HG03558 (cell line): ENCODE results near the gene ZNF236.
A peak's percentile ranks its signal among the peaks of the same experiment; 100 is the strongest.
"Not testable (repeated sequence)": the region's sequence is repeated elsewhere in the genome, so short reads cannot be mapped to it uniquely, and the experiment has no call there.

Experiments used
- ATAC-seq: cut with Tn5 transposase; IDR thresholded peaks from one replicate; pipeline ENCODE4 v1.9.1; 2021; ENCODE audit warnings: moderate number of reproducible peaks; ENCODE audit not compliant: unreplicated experiment; ENCODE audit errors: extremely low read depth

The ZNF236 gene

DNA sequence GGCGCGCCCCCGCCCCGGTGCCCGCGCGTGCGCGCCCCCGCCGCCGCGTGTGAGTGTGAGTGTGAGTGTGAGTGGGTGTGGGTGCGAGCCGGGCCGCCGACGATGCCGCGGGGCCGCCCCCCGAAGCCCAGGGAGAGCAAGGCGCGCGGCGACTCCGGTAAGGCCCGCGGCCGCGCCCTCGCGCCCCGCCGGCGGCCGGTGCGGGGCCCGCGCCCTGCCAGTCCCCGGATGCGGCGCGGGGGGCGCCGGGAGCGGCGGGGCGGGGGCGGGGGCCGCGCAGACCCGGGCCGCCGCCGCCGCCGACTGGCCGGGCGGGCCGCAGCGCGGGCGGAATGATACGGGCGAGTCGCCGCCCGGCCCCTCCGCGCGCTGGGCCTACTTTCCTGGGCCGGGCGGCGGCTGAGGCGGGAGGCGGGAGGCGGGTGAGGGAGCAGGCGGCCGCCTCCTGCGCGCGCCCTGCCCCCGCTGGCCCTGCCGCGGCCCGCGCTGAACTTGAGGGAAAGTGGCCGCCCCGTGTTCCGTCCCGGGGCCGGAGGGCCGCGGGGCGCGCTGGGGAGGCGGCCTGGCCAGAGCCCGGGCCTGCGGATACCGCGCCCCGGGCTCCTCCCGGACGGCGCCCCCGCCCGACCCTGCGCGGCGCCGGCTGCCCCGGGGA, at the start of gene ZNF236:
ZNF236 (plus strand) TSS at position 52 of the 655 bp plus-strand sequence; CDS start at position 103, 51 bp downstream.
- ATAC-seq = peak; percentile 32

DNA sequence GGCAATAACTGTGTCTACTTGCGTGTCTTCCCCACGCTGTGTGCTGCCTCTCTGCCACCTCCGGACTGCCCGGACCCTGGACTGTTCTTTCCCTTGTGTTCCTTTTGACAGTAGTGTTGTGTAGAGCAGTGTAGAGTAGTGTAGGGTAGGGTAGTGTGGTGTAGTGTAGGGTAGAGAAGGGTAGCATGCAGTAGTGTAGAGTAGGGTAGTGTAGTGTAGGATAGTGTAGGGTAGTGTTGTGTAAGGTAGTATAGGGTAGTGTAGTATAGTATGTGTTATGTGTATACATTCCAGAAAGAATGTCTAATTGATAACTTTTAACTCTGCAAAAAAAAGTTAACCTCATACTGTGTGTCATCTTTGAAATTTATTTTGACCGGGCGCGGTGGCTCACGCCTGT, 49.7 kb upstream of the ZNF236 start:
- no peak for ATAC-seq

DNA sequence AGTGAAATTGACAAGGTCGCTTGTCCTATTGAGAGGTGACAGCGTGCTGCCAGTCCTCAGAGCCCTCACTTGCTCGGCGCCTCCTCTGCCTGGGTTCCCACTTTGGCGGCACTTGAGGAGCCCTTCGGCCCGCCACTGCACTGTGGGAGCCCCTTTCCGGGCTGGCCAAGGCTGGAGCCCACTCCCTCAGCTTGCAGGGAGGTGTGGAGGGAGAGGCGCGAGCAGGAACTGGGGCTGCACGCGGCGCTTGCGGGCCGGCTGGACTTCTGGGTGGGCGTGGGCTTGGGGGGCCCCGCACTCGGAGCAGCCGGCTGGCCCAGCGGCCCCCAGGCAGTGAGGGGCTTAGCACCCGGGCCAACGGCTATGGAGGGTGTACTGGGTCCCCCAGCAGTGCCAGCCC, 45.3 kb upstream of the ZNF236 start:
- not testable (repeated sequence) for ATAC-seq

DNA sequence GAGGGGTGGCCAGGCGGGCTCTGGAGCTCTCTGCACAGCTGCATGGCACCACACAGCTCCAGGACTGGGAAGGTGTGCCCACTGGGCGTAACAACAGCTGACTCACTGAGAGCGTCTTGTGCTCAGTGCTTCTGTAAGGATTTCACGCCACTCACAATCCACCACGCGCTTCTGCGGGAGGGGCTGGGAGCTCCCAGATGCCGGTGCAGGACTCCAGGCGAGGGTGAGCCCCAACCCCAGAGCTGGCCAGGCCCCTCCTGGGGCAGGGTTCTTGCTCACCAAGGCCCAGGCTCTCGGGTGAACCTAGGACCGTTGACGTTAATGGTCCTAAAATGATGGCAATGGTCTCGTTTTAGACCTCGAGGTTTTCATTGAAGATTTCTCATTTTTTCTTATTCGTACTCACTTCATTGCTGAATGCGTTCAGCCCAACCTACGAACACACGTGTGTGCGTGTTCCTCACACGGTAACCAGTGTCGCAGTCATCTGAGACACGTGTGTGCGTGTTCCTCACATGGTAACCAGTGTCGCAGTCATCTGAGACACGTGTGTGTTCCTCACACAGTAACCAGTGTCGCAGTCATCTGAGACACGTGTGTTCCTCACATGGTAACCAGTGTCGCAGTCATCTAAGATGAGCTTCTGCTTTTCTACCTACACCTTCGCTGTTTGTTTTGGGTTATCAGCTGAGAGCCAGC, 38.4 kb upstream of the ZNF236 start:
- ATAC-seq = no peak

- no peak for ATAC-seq
These were observed 36.5 kb upstream of the ZNF236 start for GRCh38 chr18:76785872-76786271.

DNA sequence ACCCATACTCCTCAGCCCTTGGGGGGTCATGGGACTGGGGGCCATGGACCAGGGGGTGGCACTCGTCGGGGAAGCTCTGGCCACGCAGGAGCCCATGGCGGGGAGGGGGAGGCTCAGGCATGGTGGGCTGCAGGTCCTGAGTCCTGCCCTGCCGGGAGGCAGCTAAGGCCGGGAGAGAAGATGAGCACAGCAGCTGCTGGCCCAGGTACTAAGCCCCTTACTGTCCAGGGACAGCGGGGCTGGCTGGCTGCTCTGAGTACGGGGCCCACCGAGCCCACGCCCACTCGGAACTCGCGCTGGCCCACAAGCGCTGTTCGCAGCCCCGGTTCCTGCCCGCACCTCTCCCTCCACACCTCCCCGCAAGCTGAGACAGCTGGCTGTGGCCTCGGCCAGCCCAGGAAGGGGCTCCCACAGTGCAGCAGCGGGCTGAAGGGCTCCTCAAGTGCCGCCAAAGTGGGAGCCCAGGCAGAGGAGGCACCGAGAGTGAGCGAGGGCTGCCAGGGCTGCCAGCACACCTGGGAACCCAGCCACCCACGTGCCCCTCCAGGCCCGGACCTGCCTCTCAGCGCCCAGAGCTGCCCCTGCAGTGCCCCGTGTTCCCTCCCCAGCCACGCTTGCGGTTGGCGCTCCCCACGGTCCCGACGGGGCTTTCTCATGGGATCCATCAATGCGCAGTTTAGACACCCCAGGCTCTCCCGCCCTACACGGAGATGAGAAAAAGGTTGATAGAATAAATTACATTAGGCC, 33.6 kb upstream of the ZNF236 start:
- no peak for ATAC-seq

DNA sequence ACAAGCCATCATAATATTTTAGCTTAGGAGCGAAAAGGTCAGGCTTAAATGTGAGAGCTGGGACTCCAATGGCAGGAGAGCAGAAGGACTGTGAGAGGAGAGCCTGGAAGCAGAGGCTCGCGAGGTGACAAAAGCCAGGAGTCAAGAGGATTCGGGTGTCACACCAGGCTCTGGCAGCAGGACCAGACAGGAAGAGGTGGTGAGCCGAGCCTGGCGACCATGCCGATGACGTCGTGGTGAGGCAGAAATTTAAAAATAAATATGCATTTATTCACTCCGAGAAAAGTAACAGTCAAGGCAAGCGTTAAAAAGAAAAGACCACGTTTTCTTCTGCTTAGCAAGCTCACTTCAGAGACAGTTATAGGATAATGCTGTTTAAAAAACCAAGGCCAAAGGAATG, 31.3 kb upstream of the ZNF236 start:
- ATAC-seq = no peak

DNA sequence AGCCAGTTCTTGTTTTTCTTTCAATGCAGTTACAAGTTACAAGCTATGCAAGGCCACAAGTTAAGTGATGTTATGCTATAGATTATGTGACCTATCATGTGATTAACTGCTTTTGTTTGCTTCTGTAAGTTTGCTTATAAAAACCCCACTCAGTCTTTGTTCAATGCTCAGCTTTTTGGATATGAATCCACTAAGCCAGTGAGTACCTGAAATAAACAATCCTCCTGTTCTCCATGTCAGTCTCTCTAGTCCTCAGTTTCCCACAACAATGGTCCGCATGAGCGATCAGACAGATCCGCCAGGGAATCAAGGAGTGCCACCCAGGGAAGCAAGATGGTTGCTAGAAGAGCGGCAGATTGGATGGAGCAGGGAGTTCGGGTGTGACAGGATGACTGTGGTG, 30.7 kb upstream of the ZNF236 start:
- ATAC-seq = no peak

- no peak for ATAC-seq
These were observed 28.0 kb upstream of the ZNF236 start for GRCh38 chr18:76794326-76794725.

DNA sequence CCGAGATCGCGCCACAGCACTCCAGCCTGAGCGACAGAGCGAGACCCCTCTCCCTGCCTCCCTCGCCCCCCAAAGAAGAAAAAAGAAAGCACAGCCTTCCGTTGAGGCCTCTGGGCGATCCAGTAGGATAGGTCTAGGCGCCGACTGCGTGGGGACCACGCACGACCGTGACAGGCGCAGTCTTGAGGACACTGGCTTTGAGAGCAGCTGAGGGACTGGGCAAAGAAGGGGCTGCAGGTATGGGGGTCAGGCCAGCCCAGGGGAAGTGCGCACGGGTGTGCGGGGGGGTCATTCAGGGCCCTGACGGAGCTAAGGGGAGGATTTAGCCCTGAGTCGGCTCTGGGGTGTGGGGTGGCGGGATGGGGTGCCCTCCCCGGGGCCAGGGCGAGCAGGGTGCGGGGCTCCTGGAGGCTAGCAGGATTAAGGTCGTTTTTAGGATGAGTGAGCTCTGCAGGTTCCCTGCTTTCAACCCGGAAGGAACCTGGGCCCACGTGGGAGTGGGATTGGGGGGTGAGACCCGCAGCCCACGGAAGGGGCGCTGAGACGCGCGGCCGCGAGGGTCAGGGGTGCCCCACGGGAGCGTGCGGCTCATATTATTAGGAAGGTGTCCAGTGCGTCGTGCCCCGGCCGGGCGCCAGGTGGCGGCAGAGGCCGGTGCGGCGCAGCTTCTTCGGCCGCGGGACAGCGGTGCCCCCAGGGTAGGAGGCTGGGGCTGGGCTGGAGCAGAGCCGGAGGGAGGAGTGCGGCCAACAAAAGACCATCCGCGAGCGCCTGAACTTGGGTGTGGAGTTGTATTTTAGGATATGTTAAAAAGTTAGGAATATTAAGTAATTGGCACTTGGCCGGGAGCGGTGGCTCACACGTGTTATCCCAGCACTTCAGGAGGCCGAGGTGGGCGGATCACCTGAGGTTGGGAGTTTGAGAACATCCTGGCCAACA, 20.5 kb upstream of the ZNF236 start:
- peak; percentile 92 for ATAC-seq

DNA sequence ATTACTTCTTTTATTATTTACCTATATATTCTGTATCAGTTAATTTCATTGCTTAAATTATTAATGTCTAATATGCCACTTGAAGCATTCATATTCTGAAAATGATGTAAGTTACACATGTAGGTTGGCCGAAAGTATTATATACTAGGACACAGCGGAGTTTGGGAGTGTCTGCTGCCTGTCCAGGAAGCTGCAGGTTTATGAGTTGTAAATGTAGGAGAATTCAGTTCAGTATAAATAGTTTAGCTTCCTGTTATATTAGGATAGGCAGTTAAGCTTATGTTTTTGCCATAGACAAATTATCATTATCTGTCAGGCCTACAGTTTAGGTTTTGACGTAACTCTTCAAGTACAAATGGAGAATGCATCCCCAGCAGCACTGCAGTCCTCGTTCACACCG, 18.9 kb upstream of the ZNF236 start:
- ATAC-seq = no peak

DNA sequence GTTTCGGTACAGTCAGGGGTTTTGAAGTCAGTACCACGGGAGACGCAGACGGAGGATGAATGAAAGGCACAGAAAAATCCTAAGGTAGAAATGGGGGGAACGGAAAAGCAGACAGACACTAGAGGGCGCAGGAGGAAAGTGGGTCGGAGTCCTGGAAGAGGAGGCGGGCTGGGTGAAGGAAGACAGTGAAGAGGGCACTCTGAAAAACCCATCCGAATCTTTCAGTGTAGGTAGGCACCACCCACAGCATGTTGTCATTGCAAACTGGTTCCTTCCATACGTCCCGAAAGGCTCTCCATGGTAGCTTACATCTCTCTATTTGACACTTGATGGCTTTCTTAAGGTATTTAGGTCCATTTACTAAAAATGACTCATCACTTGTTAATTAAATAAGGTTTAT, 18.5 kb upstream of the ZNF236 start:
- ATAC-seq = peak; percentile 37

- ATAC-seq = no peak
These were observed 17.1 kb upstream of the ZNF236 start for GRCh38 chr18:76805221-76805620.

DNA sequence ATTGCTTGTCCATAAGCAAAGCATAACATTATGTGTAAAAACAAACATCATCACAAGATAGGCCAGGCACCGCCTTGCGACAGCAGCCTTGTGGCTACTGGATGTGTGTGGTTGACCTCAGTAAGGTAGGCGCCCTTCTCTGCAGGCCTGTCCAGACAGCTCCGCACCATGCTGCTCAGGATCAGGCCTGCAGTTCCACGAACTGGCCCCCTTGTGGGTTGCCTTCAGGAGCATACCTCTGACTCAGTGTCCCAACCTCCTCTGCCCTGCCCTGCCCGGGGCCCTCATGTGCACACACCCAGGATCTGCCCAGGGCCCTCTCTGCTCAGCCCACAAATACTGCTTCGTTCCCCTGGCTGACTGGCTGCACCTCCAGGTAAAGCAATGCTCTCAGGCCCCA, 16.1 kb upstream of the ZNF236 start:
- ATAC-seq = no peak

- ATAC-seq = no peak
These were observed 13.8 kb upstream of the ZNF236 start for GRCh38 chr18:76808561-76808960.

GRCh38 chr18:76811530-76811929, 10.8 kb upstream of the ZNF236 start:
- peak; percentile 61 for ATAC-seq

GRCh38 chr18:76814256-76814655, 8.1 kb upstream of the ZNF236 start:
- ATAC-seq = no peak

DNA sequence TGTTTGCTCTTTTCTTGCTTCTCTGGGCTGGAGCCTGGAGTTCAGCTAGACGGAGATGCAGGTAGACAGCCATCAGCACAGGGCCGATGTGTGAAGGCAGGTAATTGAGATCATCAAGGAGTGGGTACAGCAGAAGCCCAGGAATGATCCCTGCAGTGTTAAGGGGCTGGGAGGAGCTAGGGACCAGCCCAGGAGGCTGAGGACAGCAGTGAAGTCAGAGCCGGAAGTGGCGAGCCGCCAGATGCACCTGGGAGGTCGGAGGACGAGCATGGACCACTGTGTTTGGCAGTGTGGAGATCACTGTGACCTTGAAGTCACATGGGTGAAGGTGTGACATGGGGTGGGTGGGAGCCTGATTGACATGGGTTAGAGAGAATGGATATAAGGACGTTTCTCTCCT, 6.2 kb upstream of the ZNF236 start:
- ATAC-seq = no peak

DNA sequence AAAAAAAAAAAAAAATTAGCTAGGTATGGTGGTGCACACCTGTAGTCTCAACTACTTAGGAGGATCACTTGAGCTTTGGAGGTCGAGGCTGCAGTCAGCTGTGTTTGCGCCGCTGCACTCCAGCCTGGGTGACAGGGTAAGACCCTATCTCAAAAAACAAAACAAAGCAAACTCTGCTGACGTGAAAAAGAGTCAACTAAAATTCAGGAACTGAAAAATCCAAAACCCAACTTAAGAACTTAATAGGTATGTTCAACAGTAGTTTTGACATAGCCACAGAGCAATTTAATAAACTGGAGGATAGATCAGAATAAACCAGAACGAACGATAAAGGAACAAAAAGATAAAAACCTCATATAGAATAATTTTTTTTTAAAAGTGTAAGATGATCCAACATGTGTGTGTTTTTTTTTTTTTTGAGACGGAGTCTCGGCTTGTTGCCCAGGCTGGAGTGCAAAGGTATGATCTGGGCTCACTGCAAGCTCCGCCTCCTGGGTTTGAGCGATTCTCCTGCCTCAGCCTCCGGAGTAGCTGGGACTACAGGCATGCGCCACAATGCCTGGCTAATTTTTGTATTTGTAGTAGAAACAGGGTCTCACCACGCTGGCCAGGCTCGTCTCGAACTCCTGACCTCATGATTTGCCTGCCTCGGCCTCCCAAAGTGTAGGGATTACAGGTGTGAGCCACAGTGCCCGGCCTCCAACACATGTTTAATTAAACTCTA, 4.3 kb upstream of the ZNF236 start:
- ATAC-seq = no peak
